ENCODE results near the gene AMDHD2. TPM values are rescaled to one million over a fixed set of nuclear protein-coding genes. Genes with fewer than 3 reads are reported as not detected.

AMDHD2 gene
- total and polyA plus RNA-seq, 2 of the 13 experiments (the other 11 are each of a cell fraction or from before 2014, with no cell fraction given), result 33.5 to 39.1 TPM

- TF ChIP-seq BCL3 (CRISPR knock-in tag; IDR thresholded peaks at IDR 0.05) (peak; percentile 80; the same call in 1 of the 2 replicates), POGZ (CRISPR knock-in tag; IDR thresholded peaks at IDR 0.05) (peak; percentile 51; the same call in 1 of the 2 replicates), TRAFD1 (CRISPR knock-in tag; IDR thresholded peaks at IDR 0.05; ENCODE audit: borderline replicate concordance) (peak; percentile 59; the same call in 1 of the 2 replicates), BHLHE40 (IDR thresholded peaks at IDR 0.05; ENCODE audit: low read length) (peak; percentile 36; the same call in 1 of the 2 replicates), ERF (CRISPR knock-in tag; IDR thresholded peaks at IDR 0.05) (0 out of 2 replicates have a peak, but pooled peaks have one; percentile 16), CSRNP1 (CRISPR knock-in tag; IDR thresholded peaks at IDR 0.05) (0 out of 2 replicates have a peak, but pooled peaks have one; percentile 26), ARNT2 (CRISPR knock-in tag; IDR thresholded peaks at IDR 0.05; ENCODE audit: low read depth) (0 out of 2 replicates have a peak, but pooled peaks have one; percentile 33), ZNF703 (CRISPR knock-in tag; IDR thresholded peaks at IDR 0.05; ENCODE audit: borderline replicate concordance) (peak; percentile 82; the same call in 1 of the 2 replicates), PHF8 (CRISPR knock-in tag; IDR thresholded peaks at IDR 0.05) (peak; percentile 27; the same call in 1 of the 2 replicates), GFI1 (CRISPR knock-in tag; IDR thresholded peaks at IDR 0.05; ENCODE audit: borderline replicate concordance) (peak; percentile 71; the same call in 1 of the 2 replicates), DPF2 (CRISPR knock-in tag; IDR thresholded peaks at IDR 0.05; ENCODE audit: borderline replicate concordance, low read depth) (peak; percentile 27; the same call in 1 of the 2 replicates), RFXAP (CRISPR knock-in tag; IDR thresholded peaks at IDR 0.05; ENCODE audit: borderline replicate concordance) (peak; percentile 41; the same call in 1 of the 2 replicates), NCOR1 (IDR thresholded peaks at IDR 0.05; ENCODE audit: borderline replicate concordance, low read length) (peak; percentile 89; the same call in 1 of the 2 replicates), HOXD1 (CRISPR knock-in tag; IDR thresholded peaks at IDR 0.05) (no peak), MIXL1 (CRISPR knock-in tag; IDR thresholded peaks at IDR 0.05) (peak; percentile 67; the same call in 1 of the 2 replicates), THAP11 (CRISPR knock-in tag; IDR thresholded peaks at IDR 0.05) (peak; percentile 77), ZBTB7B (CRISPR knock-in tag; IDR thresholded peaks at IDR 0.05) (peak; percentile 85; the same call in 1 of the 2 replicates), IRF1 (CRISPR knock-in tag; IDR thresholded peaks at IDR 0.05; ENCODE audit: low read depth) (no peak), ZNF704 (CRISPR knock-in tag; IDR thresholded peaks at IDR 0.05; ENCODE audit: borderline replicate concordance) (no peak), ZNF549 (CRISPR knock-in tag; IDR thresholded peaks at IDR 0.05) (no peak), ATF1 (CRISPR knock-in tag; IDR thresholded peaks at IDR 0.05) (peak; percentile 64; the same call in 1 of the 2 replicates), FOSL2 (CRISPR knock-in tag; IDR thresholded peaks at IDR 0.05) (peak; percentile 45), ZFP36L1 (CRISPR knock-in tag; IDR thresholded peaks at IDR 0.05) (peak; percentile 51; the same call in 1 of the 2 replicates), MED1 (CRISPR knock-in tag; IDR thresholded peaks at IDR 0.05) (peak; percentile 81)
Measured at GRCh38 chr16:2524339-2524938, 4.3 kb downstream of the AMDHD2 start (continued).
